M059J (cell line): ENCODE measurements around the gene PNPLA3. TPM values are rescaled to one million over a fixed set of nuclear protein-coding genes. Genes with fewer than 3 reads are reported as not detected.

Source experiments
- DNase-seq: peaks from one replicate; pipeline ENCODE4 v3.0.0-alpha.2; 2012; ENCODE audit warnings: low read depth
- total RNA-seq: library from RNA; depleted of rRNA; stranded (reverse); fragments of >200 nt; shearing (Covaris generic); gene quantifications from 2 replicates; pipeline ENCODE4 v1.2.3, GENCODE V29; 2014

PNPLA3 gene
- total RNA-seq, 1 experiment from 2014 or later: 9.4 TPM

DNA sequence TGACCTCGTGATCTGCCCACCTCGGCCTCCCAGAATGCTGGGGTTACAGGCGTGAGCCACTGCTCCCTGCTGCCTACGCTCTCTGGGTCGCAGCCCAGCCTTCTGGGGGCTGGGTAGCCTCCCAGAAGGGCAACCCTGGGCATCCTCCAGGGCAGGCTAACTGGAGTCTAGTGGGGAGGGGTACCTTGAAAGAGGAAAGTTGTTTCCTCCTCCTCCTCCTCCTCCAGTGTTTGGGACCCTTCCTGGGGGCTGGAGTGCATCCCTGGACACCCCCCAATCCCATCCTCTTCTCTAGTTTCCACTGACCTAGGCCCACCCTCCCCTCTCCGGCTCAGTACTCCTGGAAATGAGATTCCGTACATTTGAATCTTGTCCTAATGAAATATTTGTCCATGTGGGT is 1.3 kb downstream of the PNPLA3 start:
- no peak for DNase-seq

DNA sequence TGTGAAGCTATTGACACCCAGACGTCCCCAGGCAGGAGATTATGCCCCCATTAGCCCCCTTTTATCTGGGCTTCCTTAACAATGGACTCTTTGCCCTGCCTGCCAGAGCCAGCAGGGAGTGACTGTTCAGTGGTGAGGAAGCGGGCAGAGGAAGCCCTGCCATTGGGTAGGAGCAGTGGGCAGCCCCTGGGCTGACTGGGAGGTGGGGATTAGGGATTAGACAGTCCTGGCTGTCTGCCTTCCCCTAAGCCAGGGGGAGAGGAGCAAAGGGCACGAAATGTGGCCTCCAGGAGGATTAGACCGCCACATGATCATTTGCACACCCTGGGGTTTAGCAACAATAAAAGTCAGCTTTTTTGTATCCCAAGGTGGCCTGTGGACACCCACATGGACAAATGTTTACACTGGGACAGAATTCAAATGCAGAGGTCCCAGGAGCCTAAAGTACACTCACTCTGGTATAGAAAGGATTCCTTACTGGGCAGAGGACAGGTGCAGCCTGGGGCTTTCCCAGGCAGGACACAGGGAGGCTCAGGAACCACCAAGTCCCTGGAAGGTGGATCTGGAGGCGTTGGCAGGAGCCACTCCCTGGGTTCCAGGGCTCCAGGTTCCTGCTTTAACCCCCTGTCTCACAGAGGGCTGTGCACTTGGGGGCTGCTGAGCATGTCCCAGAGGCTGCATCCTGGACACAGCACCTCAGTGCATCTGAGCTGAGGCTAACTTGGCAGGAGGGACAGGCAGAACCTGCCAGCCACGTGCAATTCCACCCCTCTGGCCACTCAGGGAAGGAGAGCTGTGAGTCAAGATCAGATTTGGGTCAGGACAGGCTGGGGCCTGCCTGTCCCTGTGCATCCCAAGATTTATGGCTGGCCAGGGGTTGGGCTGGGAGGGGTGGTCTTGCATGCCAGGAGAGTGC is 2.1 kb downstream of the PNPLA3 start:
- no peak for DNase-seq

DNA sequence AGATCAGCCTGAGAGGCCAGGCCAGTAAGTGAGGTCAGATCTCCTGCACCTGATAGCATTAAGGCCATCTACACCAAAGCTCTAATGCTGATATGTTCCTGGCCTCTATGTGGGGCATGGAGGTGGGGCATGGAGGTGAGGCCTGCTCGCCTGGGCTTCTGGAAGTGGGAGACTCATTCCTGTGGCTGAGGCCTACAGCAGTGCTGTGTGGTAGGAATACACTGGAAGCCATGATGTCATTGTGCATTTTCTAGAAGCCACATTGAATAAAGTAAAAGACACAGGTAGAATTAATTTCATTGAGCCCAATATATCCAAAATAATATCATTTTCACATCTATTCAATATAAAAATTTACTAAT is 2.7 kb downstream of the PNPLA3 start:
- DNase-seq: no peak

DNA sequence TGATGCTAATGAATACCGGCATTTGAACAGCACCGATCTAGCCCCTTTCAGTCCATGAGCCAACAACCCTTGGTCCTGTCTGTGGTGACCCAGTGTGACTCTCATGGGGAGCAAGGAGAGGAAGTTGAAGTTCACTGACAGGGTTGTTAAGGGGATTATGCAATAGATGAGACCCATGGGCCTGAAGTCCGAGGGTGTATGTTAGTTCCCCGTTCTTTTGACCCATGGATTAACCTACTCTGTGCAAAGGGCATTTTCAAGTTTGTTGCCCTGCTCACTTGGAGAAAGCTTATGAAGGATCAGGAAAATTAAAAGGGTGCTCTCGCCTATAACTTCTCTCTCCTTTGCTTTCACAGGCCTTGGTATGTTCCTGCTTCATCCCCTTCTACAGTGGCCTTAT is 4.9 kb downstream of the PNPLA3 start:
- DNase-seq: no peak

DNA sequence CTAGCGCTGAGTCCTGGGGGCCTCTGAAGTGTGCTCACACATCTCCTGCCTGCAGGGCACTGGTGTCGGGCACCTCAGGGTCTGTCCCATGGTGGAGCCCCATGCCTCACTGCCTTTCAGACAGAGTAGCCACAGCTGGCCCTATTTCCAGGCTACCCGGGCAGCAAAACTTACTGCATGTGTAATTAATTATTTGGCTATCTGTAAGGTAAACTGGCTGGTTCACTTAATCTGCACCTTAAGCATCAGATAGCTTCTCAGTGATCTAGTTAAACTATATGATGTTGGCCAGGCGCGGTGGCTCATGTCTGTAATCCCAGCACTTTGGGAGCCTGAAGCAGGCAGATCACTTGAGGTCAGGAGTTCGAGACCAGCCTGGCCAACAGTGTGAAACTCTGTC is 5.3 kb downstream of the PNPLA3 start:
- DNase-seq: no peak

DNA sequence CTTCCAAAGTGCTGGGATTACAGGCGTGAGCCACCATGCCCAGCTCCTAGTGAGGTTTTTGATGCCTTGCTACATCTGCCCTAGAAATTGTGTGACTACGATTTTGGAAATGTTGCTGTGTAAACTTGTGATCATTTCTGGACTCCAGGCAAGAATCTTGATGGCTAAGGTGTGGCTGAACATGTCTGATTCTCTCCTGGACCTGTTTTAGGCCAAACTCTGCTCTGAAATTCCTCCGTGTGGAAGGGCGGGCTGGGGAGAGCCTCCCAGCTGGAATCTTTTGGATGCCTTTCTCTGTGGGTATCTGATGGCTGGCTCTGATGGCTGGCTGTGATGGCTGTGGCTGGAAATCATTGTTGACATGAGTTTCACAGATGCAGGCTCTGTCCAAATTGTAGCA is 8.2 kb downstream of the PNPLA3 start:
- DNase-seq: no peak

DNA sequence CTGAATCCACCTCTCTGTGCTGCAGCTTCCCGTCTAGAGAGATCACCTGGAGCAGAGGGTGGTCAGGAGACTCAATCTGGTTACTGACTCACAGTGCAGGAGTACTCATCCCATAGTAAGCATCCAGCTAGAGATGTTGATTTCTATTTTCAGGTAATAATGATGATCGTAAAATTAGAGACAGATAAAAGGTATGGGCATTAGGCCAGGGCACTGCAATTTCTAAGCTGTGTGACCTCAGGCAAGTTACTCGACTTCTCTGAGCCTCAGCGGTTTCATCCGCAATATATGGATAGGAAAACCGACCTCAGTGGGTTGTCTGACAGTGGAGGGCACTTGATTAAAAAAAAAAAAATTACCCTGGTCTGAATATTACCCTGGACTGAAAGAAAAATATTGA is 17.8 kb downstream of the PNPLA3 start:
- DNase-seq: no peak

DNA sequence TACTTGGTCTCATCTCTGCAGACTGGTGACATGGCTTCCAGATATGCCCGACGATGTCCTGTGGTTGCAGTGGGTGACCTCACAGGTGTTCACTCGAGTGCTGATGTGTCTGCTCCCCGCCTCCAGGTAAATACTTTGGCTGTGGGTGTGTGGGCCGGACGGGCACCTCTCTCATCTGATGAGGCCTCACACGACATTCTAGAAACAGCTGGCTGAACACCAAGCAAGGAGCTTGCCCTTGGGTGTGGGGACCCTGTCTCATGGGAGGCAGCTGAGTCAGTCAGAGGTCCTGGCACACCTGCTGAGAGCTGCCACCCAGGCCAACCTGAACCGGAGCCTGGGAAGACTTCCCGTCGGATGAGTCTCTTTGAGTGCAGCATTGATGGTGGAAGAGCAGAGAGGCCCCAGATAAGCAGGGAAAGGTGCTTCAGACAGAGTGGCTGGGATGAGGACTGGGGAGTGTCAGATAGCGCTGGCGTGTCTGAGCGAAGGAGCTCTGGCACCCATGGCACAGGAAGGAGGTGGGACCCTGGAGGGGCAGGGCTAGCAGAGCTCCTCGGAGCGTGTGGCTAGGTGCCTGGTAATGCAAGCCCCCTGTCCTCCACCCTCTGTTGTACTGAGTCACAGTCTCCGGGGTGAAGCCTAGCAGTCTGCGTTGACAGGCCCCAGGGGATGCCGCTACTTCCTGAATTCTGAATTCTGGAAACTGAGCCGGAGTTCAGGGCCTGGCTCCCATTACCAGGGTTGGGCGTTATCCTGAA is 21.2 kb downstream of the PNPLA3 start:
- DNase-seq: no peak

DNA sequence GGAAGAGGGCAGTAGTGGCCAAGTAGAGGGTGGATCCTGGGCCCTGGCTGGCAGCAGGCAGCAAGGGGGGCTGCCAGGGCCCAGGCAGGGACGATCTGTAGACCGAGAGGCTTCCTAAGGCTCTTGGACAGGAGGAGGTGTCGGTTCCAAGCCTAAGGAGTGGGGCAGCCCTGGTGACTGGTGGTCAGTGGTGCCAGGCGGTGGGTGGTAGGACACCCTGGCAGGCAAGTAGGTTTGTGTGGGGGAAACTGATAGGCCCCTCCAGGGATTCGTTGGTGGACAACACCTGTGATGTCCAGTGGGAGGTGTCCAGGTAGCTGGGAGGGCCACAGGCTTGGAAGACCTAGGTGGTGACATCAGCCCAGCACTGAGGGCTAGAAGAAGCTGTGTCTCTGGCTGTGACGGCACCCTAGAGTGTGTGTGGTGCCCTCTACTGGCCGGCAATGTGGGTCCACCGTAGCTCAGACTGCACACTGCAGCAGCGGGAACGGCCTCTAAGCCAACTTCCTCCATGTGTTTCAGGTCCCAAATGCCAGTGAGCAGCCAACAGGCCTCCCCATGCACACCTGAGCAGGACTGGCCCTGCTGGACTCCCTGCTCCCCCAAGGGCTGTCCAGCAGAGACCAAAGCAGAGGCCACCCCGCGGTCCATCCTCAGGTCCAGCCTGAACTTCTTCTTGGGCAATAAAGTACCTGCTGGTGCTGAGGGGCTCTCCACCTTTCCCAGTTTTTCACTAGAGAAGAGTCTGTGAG is 22.2 kb downstream of the PNPLA3 start:
- peak; percentile 41 for DNase-seq

DNA sequence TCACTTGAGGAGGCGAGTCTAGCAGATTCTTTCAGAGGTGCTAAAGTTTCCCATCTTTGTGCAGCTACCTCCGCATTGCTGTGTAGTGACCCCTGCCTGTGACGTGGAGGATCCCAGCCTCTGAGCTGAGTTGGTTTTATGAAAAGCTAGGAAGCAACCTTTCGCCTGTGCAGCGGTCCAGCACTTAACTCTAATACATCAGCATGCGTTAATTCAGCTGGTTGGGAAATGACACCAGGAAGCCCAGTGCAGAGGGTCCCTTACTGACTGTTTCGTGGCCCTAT is 22.7 kb downstream of the PNPLA3 start:
- no peak for DNase-seq

DNA sequence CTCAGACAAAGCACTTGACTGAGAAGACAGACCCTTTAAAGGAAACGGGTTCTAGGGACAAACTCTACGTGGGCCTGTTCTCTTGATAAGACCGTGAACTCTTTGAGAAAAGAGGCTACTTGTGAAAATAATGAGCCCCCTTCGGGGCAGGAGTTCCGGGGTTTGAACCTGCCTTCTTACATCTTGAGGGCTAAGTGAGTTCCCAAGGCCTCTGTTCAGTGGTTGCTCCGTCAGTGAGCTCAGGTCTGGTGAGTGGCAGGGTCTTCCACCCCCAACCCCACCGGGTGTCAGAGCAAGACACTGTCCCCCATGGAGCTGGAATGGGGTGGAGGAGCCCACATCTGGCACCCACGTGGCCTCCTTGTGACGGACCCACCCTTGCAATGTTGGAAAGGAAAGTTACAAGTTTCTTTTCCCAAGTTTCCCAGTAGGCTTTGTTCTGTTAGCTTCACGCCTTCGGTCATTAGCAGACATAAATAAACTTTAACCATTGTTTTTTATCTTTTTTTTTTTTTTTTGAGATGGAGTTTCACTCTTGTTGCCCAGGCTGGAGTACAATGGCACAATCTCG is 25.3 kb downstream of the PNPLA3 start:
- DNase-seq: no peak

DNA sequence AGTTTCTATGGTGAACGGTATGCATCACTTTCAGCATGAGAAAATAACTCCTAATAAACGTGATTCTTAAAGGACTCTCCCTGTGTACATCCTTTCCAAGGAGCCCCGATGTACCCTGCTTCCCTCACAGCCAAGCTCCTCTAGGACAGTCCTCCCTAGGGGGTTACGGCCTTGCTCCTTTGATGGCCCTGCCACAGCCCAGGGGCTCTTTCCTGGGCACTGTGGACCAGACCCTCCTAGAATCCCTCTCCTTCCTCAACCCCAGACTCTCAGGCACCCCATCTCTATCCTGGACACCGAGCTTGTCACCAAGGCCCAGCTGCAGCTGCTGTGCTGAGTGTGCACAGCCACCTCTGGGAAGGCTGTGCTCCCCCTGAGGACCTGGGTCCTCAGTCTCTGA is 27.8 kb downstream of the PNPLA3 start:
- no peak for DNase-seq

DNA sequence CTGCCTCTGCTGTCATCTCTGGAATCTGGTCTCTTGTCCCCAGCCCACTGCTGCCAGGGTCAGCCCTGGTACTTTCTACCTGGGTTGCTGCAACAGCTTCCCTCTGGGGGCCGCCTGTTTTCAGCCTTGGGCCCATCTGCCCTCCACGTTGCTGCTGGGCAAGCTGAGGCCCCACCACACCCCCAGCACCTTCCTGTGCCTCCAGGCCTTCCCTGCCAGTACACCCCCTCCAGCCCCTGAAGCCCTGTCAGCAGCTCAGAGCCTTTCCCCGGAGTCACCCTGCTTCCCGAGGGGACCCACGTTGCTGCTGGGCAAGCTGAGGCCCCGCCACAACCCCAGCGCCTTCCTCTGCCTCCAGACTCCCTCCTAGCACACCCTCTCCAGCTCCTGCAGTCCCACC is 28.4 kb downstream of the PNPLA3 start:
- no peak for DNase-seq

DNA sequence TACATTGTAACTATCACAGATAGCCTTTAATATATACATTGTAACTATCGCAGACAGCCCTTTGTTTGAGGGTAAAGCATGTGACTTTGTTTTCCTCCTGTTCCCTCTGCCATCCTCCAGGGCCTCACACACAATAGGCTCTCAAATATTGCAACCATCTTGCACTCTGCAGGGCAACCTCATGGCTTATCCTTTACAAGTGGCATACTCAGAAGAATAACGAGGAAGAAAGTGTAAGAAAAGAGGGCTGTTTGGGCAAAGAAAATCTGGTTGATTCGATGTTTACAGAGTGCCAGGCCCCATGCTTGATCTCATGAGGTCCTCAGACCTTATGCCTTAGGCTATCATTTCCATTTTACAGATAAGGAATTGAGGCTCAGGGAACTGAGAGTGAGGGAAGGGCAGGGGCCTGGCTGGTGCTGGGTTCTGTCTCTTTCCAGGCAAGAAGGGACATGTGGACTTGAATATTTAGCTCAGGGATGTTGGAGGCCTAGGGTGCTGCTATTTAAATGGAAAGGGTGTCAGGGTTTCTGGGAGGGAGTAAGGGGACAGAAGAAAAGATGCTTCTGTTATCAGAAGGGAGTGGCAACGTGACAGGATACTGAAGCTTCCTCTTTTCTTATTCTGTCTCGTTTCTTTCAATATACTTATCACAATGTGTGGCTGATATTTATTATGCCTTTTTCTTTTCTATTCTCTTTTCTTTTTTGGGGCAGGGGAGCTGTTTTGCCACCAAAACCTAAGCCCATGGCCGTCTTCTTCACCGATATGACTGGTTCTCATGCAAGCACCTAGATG is 30.6 kb downstream of the PNPLA3 start:
- DNase-seq: no peak

DNA sequence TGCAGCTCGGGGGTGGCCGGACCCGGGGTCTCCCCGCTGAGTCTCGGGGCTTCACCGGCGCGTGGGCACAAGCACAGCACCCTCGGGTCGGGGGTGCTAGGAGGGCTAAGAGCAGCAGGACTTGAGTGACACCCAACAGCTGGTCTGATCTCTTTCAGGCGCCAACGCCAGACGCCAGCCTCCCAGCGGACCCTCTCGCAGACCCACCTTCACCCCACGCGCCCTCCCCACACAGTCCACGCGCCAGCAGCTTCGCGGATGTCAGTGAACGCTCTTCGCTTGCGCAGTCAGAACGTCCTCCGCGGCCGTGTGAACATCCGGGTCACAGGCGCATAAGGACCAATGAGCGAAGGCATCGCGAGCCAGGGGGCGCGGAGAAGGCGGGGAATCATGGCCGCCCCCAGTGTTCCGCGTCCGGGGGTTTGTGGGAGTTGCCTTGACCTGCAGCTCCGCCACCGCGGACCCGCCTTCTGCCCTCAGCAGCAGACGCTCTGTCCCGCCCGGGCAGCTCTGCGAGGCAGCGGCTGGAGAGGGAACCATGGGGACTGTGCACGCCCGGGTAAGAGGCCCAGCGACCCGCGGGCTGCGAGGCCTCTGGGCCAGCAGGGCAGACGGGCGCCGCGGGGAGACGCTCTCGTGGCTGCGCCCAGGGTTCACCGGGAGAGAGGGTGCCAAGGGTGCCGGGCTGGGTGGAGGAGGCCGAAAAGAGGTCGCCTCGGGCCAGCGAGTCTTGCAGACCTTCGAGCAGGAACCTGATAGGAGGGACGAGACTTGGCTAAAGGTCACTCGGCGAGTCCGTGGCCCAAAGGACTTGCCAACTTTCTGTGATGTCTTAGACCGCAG is 31.7 kb downstream of the PNPLA3 start, which contains the start of gene SAMM50:
Gene SAMM50 (plus strand): TSS at position 403 of the 843 bp plus-strand sequence. CDS start 136 bp downstream, at position 539.
- DNase-seq: peak; percentile 86

DNA sequence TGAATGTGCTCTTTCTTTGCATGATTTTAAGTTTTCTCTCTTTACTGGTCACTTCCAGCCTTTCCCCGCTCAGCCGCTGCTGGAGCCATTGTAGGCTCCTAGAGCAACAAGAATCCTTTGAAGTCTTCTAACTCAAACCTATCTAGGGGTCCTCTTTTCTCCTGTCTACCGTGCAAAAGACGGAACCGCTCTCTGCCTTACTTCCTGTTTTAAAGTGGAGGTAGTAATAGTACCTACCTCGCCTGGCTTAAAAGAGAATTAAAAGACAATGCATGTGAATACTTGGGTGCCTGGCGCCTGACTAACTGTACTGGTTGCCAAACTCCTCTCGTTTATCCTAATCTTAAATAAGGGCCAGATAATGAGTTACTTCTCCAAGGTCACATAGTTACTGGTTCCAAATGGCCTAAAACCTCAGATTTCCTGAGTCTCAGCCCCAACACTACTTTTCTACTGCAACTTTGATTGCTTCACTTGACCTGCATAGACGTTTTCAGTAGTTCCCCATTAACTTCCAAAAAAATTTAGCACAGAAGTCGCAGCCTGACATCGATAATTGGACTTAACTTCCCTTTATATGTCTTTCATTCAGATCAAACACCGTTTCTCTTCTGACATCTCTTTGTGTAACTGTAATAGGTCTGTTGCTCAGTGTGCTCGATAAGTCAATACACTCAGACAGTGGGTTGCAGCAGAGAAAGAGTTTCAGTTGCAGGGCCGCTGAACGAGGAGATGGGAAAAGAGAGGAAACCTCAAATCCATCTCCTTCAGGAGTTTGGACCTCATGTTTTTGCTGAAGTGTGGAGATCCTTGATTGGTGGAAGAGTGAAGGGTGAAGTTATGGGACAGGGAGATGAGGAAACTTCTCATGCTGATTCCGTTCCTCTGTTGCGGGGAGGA is 32.5 kb downstream of the PNPLA3 start:
- no peak for DNase-seq

DNA sequence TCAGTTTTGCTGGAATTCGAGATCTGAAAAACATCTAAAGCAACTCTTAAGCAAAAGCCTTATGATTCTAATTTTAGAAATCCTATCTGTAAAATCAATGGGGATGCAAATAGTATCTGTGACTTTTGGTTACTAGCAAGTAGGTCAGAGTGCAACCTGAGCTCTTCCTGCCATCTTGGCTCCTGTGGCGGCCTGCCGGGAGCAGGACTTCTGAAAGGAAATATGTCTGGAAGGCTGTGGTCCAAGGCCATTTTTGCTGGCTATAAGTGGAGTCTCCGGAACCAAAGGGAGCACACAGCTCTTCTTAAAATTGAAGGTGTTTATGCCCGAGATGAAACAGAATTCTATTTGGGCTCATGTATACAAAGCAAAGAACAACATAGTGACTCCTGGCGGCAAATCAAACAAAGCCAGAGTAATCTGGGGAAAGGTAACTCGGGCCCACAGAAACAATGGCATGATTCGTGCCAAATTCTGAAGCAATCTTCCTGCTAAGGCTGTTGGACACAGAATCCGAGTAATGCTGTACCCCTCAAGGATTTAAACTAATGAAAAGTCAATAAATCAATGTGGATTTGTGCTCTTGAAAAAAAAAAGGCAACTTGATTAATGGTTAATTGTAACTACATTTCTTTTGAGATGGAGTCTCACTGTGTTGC is 33.3 kb downstream of the PNPLA3 start:
- DNase-seq: no peak

DNA sequence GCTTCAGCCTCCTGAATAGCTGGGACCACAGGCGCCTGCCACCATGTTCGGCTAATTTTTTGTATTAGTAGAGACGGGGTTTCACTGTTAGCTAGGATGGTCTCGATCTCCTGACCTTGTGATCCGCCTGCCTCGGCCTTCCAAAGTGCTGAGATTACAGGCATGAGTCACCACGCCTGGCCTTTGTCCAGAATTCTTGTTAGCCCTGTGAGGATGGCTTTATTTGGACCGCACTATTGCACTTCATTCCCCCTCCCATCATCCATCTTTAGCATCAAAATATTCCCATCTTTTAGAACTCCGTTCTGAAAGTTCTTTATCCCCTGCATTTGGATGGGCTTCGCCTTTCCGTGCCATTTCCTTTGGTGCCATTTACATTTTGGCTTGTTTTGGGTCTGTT is 34.3 kb downstream of the PNPLA3 start:
- DNase-seq: peak; percentile 32
